Esophagus muscularis mucosa (tissue), 4 donors: Measurements from ENCODE around the gene CACNA1G.

Source experiments
- EP300 ChIP-seq: sonication (generic); formaldehyde crosslinking; IDR thresholded peaks from one replicate; pipeline ENCODE4 v1.6.1; 2017; ENCODE audit warnings: antibody characterized with exemption
- POLR2A ChIP-seq: fragments of 450-650 bp; IDR thresholded peaks from one replicate; pipeline ENCODE4 v1.6.1; 2017; ENCODE audit warnings: antibody characterized with exemption, moderate library complexity, mild to moderate bottlenecking, low read depth
- TF ChIP-seq, protein P1 (sequence below), 3 experiments: fragments of 200-600 bp in 2 of 3; fragments of 450-650 bp in 1 of 3; sonication (generic) in 2 of 3; IDR thresholded peaks; one replicate each; pipeline ENCODE4 v1.5.1; 2017 to 2019; ENCODE audit warnings: antibody characterized with exemption in 3 of 3, mild to moderate bottlenecking in 2 of 3, moderate library complexity in 1 of 3

DNA sequence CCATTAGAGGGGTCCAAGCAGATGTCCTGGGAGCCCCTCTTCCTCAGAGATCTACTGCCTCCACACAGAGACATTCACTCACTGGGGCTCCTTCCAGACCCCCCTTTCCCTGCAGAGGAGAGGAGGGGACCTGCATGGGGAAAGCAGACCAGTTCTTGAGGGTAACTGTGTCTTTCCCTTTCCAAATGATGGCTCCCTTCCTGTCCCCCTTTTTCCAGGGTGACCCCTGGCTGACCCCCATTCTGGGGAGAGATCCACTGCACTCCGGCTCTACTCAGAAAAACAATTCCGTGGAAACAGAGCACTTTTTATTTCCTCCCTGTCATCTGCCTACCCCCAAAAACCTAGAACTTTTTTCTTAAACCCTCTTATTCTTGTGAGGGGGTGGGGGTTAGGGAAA is 6.4 kb downstream of the CACNA1G start:
- TF ChIP-seq POLR2A (no peak), EP300 (no peak)
- TF ChIP-seq, protein P1, sequence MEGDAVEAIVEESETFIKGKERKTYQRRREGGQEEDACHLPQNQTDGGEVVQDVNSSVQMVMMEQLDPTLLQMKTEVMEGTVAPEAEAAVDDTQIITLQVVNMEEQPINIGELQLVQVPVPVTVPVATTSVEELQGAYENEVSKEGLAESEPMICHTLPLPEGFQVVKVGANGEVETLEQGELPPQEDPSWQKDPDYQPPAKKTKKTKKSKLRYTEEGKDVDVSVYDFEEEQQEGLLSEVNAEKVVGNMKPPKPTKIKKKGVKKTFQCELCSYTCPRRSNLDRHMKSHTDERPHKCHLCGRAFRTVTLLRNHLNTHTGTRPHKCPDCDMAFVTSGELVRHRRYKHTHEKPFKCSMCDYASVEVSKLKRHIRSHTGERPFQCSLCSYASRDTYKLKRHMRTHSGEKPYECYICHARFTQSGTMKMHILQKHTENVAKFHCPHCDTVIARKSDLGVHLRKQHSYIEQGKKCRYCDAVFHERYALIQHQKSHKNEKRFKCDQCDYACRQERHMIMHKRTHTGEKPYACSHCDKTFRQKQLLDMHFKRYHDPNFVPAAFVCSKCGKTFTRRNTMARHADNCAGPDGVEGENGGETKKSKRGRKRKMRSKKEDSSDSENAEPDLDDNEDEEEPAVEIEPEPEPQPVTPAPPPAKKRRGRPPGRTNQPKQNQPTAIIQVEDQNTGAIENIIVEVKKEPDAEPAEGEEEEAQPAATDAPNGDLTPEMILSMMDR (IDR thresholded peaks at IDR 0.05): no peak
